HEK293 (cell line): ENCODE data around the gene CHRM5.

ENCODE experiments used
- CTCF ChIA-PET: fragments of 350-600 bp; formaldehyde crosslinking; extraction: SDS; loops from one replicate; lab custom pipeline; 2021; ENCODE audit warnings: antibody characterized with exemption; lab: Yijun Ruan, JAX
- POLR2A ChIA-PET: fragments of 300-600 bp; formaldehyde crosslinking; extraction: SDS; loops from one replicate; lab custom pipeline; 2020; ENCODE audit warnings: antibody characterized with exemption, inconsistent platforms; lab: Yijun Ruan, JAX
- H3K27ac ChIP-seq: fragments of 200-500 bp; sonication (Bioruptor generic); 2 replicates; pipeline ENCODE4 v1.5.1; 2014; ENCODE audit warnings: low read depth, low read length, control low read depth, inconsistent platforms; ENCODE audit errors: extremely low read depth
- H3K36me3 ChIP-seq, 2 experiments: fragments of 200-500 bp in 1 of 2; sonication (Bioruptor generic) in 1 of 2; 1 replicate in 1 of 2; 2 replicates in 1 of 2; pipeline ENCODE4 v1.5.1; 2014 to 2017; ENCODE audit warnings: inconsistent platforms in 2 of 2, low read length in 2 of 2; ENCODE audit not compliant: control insufficient read depth in 2 of 2, insufficient read depth in 1 of 2
- H3K4me1 ChIP-seq: fragments of 200-500 bp; sonication (Bioruptor generic); 2 replicates; pipeline ENCODE4 v1.5.1; 2014; ENCODE audit warnings: mild to moderate bottlenecking, low read length, inconsistent platforms; ENCODE audit not compliant: control insufficient read depth, insufficient read depth
- H3K4me3 ChIP-seq: 2 replicates; pipeline ENCODE4 v1.5.1; 2011; ENCODE audit warnings: low read depth, mild to moderate bottlenecking, control low read depth, low read length, moderate library complexity
- H3K9me3 ChIP-seq: fragments of 200-500 bp; sonication (Bioruptor generic); 2 replicates; pipeline ENCODE4 v1.5.1; 2014; ENCODE audit warnings: low read depth, low read length, inconsistent platforms; ENCODE audit not compliant: control insufficient read depth, insufficient read depth
- SCRT1 ChIP-seq: fragments of 450-650 bp; formaldehyde crosslinking; IDR thresholded peaks from 2 replicates; pipeline ENCODE4 v1.5.1; 2016; ENCODE audit warnings: missing biosample characterization, missing genetic modification characterization, borderline replicate concordance
- SCRT2 ChIP-seq: fragments of 450-650 bp; formaldehyde crosslinking; IDR thresholded peaks from 2 replicates; pipeline ENCODE4 v1.5.1; 2016; ENCODE audit warnings: missing biosample characterization, missing genetic modification characterization
- ZNF155 ChIP-seq: fragments of 450-650 bp; formaldehyde crosslinking; IDR thresholded peaks from 2 replicates; pipeline ENCODE4 v1.5.1; 2016; ENCODE audit warnings: missing biosample characterization, missing genetic modification characterization
- ZNF174 ChIP-seq: fragments of 450-650 bp; formaldehyde crosslinking; IDR thresholded peaks from 2 replicates; pipeline ENCODE4 v1.5.0; 2017; ENCODE audit warnings: missing biosample characterization, mild to moderate bottlenecking, missing genetic modification characterization
- ZNF274 ChIP-seq, 2 experiments: fragments of 200-500 bp in 1 of 2; fragments of 450-650 bp in 1 of 2; sonication (Bioruptor generic) in 1 of 2; formaldehyde crosslinking in 1 of 2; IDR thresholded peaks; 2 replicates each; pipeline versions ENCODE4 v1.5.1 to v1.6.1; 2014 to 2016; ENCODE audit warnings: borderline replicate concordance in 1 of 2, inconsistent platforms in 1 of 2, low read length in 1 of 2, missing biosample characterization in 1 of 2, missing genetic modification characterization in 1 of 2
- ZNF292 ChIP-seq: fragments of 450-650 bp; formaldehyde crosslinking; IDR thresholded peaks from 2 replicates; pipeline ENCODE4 v1.5.1; 2016; ENCODE audit warnings: low read depth, missing biosample characterization, missing genetic modification characterization, borderline replicate concordance
- ZNF501 ChIP-seq: fragments of 450-650 bp; formaldehyde crosslinking; IDR thresholded peaks from 2 replicates; pipeline ENCODE4 v1.5.1; 2016; ENCODE audit warnings: missing biosample characterization, missing genetic modification characterization
- ZNF585B ChIP-seq: fragments of 450-650 bp; formaldehyde crosslinking; IDR thresholded peaks from 2 replicates; pipeline ENCODE4 v1.5.1; 2016; ENCODE audit warnings: missing biosample characterization, missing genetic modification characterization
- ZNF654 ChIP-seq: fragments of 450-650 bp; formaldehyde crosslinking; IDR thresholded peaks from 2 replicates; pipeline ENCODE4 v1.5.1; 2016; ENCODE audit warnings: low read depth, missing biosample characterization, missing genetic modification characterization
- ZNF791 ChIP-seq: fragments of 450-650 bp; formaldehyde crosslinking; IDR thresholded peaks from 2 replicates; pipeline ENCODE4 v1.5.1; 2016; ENCODE audit warnings: missing biosample characterization, missing genetic modification characterization
- TF ChIP-seq, protein P1 (sequence below): fragments of 450-650 bp; formaldehyde crosslinking; IDR thresholded peaks from 2 replicates; pipeline ENCODE4 v1.5.1; 2016; ENCODE audit warnings: missing biosample characterization, missing genetic modification characterization
- TF ChIP-seq, protein P2 (sequence below): fragments of 450-650 bp; formaldehyde crosslinking; IDR thresholded peaks from 2 replicates; pipeline ENCODE4 v1.5.1; 2016; ENCODE audit warnings: missing biosample characterization, missing genetic modification characterization
- TF ChIP-seq, protein P3 (sequence below): fragments of 450-650 bp; formaldehyde crosslinking; IDR thresholded peaks from 2 replicates; pipeline ENCODE4 v1.5.1; 2017; ENCODE audit warnings: missing biosample characterization, missing genetic modification characterization
- TF ChIP-seq, protein P4 (sequence below): fragments of 450-650 bp; formaldehyde crosslinking; IDR thresholded peaks from 2 replicates; pipeline ENCODE4 v1.5.0; 2017; ENCODE audit warnings: missing biosample characterization, missing genetic modification characterization, borderline replicate concordance
- TF ChIP-seq, protein P5 (sequence below): fragments of 450-650 bp; formaldehyde crosslinking; conservative IDR thresholded peaks from 2 replicates; pipeline ENCODE4 v1.5.1; 2016; ENCODE audit warnings: low read depth, missing biosample characterization, missing genetic modification characterization
- TF ChIP-seq, protein P6 (sequence below): fragments of 450-650 bp; formaldehyde crosslinking; IDR thresholded peaks from 2 replicates; pipeline ENCODE4 v1.5.1; 2016; ENCODE audit warnings: missing biosample characterization, missing genetic modification characterization

Gene CHRM5

DNA sequence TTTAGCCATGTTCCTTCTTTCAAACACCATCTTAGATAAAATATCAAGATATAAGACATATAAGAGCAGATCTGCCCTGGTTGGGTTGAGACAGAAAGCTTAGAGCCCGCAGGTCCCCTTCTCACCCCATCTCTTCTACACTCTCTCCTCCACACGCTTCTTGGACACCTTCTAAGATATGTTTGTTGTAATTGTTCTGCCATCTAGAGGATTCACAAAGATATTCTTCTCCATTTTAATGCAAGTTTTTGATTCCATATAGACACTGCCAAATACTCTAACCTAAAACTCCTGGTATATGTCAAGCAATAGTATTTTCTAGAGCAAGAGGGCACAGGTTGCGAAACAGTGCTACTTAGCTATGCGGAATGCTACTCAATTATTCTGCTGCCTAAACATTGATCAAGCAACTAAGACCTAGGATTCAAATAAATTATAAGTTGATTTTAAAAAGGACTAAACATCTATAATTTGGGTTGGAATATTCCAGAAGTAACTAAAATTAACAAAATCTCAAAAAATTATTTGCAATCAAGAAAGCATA lies 6.8 kb downstream of the CHRM5 start:
- POLR2A ChIA-PET = no interaction called here
- H3K4me3 ChIP-seq = no peak overlapping the region

DNA sequence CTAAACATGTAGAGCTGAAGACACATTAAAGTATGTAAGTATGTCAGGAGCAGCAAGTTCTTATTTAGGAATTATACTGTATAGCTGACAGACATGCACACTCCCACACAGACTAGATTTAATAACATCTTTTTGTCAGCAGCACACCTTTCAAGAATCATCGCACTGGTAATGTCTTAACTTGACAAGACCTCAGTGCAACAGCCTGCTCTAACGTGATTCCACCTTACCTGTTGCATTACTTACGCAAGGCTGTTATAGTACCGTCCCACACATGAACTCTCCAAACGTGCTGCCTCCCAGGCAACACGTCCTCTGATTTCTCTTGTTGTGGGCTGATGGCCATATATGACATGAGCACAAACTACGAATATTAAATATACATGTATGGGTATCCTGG lies 11.9 kb downstream of the CHRM5 start:
- no peaks in the 10 kb centered on the region for H3K4me1 ChIP-seq
- CTCF ChIA-PET = interaction anchor here (0.5 to 0.9 kb wide), 2 partner anchors 14 to 243 kb away, joined by 3 read pairs; no protein-coding TSS in a partner anchor
- no peak overlapping the region for H3K27ac ChIP-seq
- no peak overlapping the region for H3K4me3 ChIP-seq
- no peaks in the 10 kb centered on the region for H3K9me3 ChIP-seq
- H3K36me3 ChIP-seq = no peaks in the 10 kb centered on the region
- POLR2A ChIA-PET = no interaction called here
- peak; percentile 73 for TF ChIP-seq SCRT1 (tag by site-specific recombination)
- no peak for TF ChIP-seq ZNF292 (tag by site-specific recombination)
- TF ChIP-seq SCRT2 (tag by site-specific recombination) = peak; percentile 87

More for the DNA sequence above, 6.8 kb downstream of the CHRM5 start:
- H3K4me1 ChIP-seq = no peaks in the 10 kb centered on the region
- TF ChIP-seq, protein P1, sequence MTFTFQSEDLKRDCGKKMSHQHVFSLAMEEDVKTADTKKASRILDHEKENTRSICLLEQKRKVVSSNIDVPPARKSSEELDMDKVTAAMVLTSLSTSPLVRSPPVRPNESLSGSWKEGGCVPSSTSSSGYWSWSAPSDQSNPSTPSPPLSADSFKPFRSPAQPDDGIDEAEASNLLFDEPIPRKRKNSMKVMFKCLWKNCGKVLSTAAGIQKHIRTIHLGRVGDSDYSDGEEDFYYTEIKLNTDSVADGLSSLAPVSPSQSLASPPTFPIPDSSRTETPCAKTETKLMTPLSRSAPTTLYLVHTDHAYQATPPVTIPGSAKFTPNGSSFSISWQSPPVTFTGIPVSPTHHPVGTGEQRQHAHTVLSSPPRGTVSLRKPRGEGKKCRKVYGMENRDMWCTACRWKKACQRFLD (tag by site-specific recombination) = no peak
- TF ChIP-seq, protein P2, sequence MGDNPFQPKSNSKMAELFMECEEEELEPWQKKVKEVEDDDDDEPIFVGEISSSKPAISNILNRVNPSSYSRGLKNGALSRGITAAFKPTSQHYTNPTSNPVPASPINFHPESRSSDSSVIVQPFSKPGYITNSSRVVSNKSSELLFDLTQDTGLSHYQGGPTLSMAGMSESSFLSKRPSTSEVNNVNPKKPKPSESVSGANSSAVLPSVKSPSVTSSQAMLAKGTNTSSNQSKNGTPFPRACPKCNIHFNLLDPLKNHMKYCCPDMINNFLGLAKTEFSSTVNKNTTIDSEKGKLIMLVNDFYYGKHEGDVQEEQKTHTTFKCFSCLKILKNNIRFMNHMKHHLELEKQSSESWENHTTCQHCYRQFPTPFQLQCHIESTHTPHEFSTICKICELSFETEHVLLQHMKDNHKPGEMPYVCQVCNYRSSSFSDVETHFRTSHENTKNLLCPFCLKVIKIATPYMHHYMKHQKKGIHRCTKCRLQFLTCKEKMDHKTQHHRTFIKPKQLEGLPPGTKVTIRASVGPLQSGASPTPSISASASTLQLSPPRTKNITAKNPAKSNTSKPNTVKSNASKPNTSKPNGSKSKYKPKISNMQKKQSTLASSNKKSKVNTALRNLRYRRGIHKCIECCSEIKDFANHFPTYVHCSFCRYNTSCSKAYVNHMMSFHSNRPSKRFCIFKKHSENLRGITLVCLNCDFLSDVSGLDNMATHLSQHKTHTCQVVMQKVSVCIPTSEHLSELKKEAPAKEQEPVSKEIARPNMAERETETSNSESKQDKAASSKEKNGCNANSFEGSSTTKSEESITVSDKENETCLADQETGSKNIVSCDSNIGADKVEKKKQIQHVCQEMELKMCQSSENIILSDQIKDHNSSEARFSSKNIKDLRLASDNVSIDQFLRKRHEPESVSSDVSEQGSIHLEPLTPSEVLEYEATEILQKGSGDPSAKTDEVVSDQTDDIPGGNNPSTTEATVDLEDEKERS (tag by site-specific recombination) = no peak
- TF ChIP-seq ZNF274 (IDR thresholded peaks at IDR 0.05; ENCODE audit: low read length) = no peak
- no peak for TF ChIP-seq ZNF274 (tag by site-specific recombination; IDR thresholded peaks at IDR 0.05; ENCODE audit: borderline replicate concordance)
- TF ChIP-seq ZNF654 (tag by site-specific recombination) = peak; percentile 23; the same call in 1 of the 2 replicates
- no peak for TF ChIP-seq ZNF155 (tag by site-specific recombination)
- TF ChIP-seq, protein P3, sequence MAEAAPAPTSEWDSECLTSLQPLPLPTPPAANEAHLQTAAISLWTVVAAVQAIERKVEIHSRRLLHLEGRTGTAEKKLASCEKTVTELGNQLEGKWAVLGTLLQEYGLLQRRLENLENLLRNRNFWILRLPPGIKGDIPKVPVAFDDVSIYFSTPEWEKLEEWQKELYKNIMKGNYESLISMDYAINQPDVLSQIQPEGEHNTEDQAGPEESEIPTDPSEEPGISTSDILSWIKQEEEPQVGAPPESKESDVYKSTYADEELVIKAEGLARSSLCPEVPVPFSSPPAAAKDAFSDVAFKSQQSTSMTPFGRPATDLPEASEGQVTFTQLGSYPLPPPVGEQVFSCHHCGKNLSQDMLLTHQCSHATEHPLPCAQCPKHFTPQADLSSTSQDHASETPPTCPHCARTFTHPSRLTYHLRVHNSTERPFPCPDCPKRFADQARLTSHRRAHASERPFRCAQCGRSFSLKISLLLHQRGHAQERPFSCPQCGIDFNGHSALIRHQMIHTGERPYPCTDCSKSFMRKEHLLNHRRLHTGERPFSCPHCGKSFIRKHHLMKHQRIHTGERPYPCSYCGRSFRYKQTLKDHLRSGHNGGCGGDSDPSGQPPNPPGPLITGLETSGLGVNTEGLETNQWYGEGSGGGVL (tag by site-specific recombination) = no peak
- TF ChIP-seq ZNF791 = no peak
- TF ChIP-seq SCRT1 (tag by site-specific recombination) = no peak
- H3K27ac ChIP-seq = no peak overlapping the region
- CTCF ChIA-PET = interaction anchor here (1.0 to 1.4 kb wide), 3 partner anchors 9 to 274 kb away, joined by 3 to 7 read pairs (median 3); no protein-coding TSS in a partner anchor
- H3K9me3 ChIP-seq = no peaks in the 10 kb centered on the region
- H3K36me3 ChIP-seq = no peaks in the 10 kb centered on the region

DNA sequence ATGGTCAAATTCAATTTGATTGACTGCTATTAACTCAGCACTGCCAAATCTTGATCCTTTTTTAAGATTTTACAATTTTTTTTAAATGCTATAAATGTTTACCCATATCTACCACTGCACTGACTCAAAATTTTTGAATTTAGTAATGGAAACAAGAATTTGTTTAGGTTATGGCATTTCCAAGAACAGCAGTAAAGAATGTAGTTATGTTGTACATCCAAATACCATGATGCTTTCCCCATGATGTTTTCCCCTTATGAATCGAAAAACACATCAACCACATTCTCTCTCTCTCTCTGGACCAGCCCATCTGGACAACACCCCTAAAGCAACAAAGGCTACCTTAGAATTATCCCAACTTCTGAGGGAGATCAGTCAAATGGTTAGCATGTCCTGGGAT lies 14.2 kb downstream of the CHRM5 start:
- H3K4me3 ChIP-seq = no peak overlapping the region
- ChIA-PET POLR2A (no interaction called here), CTCF (no interaction called here)
- H3K27ac ChIP-seq = no peak overlapping the region
- no peaks in the 10 kb centered on the region for H3K36me3 ChIP-seq
- H3K4me1 ChIP-seq = no peaks in the 10 kb centered on the region
- no peaks in the 10 kb centered on the region for H3K9me3 ChIP-seq
- TF ChIP-seq ZNF501 (tag by site-specific recombination) (no peak), ZNF174 (tag by site-specific recombination) (no peak), ZNF155 (tag by site-specific recombination) (no peak), ZNF585B (no peak)
- TF ChIP-seq, protein P4, sequence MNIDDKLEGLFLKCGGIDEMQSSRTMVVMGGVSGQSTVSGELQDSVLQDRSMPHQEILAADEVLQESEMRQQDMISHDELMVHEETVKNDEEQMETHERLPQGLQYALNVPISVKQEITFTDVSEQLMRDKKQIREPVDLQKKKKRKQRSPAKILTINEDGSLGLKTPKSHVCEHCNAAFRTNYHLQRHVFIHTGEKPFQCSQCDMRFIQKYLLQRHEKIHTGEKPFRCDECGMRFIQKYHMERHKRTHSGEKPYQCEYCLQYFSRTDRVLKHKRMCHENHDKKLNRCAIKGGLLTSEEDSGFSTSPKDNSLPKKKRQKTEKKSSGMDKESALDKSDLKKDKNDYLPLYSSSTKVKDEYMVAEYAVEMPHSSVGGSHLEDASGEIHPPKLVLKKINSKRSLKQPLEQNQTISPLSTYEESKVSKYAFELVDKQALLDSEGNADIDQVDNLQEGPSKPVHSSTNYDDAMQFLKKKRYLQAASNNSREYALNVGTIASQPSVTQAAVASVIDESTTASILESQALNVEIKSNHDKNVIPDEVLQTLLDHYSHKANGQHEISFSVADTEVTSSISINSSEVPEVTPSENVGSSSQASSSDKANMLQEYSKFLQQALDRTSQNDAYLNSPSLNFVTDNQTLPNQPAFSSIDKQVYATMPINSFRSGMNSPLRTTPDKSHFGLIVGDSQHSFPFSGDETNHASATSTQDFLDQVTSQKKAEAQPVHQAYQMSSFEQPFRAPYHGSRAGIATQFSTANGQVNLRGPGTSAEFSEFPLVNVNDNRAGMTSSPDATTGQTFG (tag by site-specific recombination) = no peak
- TF ChIP-seq, protein P5, sequence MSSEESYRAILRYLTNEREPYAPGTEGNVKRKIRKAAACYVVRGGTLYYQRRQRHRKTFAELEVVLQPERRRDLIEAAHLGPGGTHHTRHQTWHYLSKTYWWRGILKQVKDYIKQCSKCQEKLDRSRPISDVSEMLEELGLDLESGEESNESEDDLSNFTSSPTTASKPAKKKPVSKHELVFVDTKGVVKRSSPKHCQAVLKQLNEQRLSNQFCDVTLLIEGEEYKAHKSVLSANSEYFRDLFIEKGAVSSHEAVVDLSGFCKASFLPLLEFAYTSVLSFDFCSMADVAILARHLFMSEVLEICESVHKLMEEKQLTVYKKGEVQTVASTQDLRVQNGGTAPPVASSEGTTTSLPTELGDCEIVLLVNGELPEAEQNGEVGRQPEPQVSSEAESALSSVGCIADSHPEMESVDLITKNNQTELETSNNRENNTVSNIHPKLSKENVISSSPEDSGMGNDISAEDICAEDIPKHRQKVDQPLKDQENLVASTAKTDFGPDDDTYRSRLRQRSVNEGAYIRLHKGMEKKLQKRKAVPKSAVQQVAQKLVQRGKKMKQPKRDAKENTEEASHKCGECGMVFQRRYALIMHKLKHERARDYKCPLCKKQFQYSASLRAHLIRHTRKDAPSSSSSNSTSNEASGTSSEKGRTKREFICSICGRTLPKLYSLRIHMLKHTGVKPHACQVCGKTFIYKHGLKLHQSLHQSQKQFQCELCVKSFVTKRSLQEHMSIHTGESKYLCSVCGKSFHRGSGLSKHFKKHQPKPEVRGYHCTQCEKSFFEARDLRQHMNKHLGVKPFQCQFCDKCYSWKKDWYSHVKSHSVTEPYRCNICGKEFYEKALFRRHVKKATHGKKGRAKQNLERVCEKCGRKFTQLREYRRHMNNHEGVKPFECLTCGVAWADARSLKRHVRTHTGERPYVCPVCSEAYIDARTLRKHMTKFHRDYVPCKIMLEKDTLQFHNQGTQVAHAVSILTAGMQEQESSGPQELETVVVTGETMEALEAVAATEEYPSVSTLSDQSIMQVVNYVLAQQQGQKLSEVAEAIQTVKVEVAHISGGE (tag by site-specific recombination) = no peak
- TF ChIP-seq, protein P6, sequence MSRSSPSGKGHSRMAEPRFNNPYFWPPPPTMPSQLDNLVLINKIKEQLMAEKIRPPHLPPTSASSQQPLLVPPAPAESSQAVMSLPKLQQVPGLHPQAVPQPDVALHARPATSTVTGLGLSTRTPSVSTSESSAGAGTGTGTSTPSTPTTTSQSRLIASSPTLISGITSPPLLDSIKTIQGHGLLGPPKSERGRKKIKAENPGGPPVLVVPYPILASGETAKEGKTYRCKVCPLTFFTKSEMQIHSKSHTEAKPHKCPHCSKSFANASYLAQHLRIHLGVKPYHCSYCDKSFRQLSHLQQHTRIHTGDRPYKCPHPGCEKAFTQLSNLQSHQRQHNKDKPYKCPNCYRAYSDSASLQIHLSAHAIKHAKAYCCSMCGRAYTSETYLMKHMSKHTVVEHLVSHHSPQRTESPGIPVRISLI = no peak
